Fibroblast of skin of right quadriceps (primary cell): ENCODE data around the gene PICK1.

Experiments used
- DNase-seq: peaks from one replicate; pipeline ENCODE4 v3.0.0-alpha.2; 2013

Gene PICK1

DNA sequence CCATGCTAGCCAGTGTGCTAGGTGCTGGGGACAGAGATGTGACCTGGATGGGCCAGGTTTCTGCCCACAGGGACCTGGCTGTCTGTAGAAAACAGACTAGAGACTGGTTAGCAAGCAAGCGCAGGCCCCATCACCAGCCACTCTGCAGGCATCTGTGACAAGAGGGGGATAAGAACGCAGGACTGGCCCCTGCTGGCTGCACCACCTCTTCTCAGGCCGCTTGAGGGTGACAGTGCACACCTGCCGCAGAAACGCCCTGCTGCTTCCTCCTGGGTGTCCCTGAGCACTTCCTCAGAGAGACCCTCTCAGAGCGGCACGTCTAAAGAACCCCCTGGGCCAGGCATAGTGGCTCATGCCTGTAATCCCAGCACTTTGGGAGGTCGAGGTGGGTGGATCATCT lies 5.9 kb upstream of the PICK1 start:
- DNase-seq: no peak

DNA sequence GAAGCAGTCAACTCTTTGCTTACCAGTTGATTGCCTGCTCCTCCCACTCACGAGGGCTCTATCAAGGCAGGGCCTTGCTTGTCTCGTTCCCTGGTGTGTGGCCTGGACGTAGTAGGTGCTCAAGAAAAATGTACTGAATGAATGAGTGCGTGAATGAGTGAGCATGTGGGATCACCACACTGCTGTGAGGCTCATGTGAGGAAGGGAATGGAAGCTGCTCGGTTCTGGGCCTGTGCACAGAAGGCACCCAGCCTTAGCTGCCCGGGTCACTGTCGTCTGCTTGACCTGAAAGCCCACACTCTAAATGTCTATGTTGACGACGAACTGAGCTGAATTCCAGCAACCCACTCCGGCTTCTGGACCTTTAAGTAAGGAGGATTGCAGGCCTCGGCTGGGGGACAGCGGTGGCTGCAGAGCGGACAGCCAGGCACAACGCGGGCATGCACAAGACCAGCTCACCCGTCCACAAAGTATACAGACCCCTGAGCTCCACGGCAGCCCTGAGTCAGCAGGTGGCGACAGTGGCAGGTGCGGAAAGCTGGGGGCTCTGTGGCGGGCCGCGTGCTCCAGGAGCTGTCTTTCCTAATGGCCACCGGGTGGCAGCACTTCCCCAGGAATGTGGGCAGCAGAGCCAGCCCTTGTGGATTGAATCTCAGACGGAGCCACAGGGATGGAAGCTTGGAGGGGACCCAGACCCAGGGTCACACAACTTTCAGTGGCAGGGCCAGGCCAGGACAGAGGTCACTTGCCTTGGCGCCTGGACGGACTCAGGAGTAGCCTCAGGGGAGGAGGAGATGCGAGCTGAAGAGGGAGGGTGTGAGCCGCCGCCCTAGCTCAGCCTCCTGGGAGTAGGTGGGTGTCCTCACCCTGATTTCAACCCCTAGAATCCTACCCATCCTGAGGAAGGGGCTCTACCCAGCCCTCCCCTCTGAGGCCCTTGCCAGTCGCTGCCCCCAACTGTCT lies 5.0 kb upstream of the PICK1 start:
- peak; percentile 72 for DNase-seq

DNA sequence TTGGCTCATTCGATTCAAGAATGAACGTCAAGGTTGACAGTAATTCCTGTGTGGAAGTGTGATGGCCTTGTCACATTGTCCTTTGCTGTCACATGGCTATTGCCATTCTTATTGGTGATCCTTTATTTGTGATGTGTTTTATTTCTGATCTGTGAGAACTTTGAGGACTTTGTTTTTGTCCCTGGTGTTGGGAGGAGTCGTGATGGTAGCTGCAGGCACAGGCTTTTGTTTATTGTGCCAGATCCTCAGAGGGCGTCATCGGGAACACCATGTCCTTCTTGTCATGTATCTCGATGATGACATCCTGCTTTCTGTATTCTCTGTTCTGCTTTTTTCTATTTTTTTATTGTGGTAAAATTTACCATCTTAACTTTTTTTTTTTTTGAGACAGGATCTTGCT lies 5.6 kb downstream of the PICK1 start:
- DNase-seq: no peak

DNA sequence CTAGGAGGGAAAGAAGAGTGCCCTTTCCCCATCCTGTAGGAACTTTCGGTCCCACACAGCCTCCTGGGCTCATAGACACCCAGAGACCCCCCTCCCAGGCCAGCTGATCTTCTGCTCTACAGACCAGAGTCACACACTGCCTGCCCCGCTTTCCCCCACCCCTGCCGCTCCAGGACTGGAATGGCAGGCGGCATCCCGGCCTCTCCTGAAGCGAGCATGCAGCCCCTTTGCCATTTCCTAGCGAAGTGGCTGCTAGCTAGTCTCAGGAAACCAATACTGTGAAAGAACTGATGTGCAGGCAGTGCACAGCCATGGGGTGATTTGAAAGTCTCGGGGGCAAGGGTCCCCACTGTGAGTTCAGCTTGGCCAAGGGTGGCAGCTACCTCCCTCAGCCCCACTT lies 8.3 kb downstream of the PICK1 start:
- DNase-seq: no peak

DNA sequence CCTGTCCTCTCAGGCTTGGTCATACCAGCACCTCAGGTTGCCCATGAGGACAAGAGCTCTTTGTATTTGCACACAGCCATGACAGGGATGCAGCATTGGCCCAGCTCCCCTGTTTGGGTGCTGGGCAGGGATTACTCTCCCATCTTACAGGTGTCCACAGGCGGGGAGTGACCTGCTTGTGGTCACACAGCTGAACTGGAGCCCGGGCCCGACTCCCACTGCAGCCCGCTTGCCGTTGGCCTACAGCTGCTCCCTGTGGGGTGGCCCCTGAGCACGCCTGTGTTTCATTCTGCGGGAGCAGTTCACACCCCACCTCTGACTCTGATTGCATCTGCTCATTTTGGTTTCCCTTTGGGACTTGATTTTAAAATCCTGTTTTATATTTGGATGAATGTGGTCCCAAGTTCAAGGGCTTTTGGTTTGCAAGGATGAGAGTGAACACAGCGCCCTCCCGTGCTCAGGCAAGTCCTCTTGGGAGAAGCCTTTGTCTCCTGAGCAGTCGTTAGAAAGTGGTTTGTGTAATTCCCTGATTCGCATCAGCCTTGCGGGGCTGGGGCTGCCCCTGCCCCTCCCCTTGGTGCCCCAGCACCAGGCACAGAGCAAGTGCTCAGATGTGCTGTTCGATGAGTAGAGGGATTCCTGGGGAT lies 9.3 kb downstream of the PICK1 start:
- no peak for DNase-seq

DNA sequence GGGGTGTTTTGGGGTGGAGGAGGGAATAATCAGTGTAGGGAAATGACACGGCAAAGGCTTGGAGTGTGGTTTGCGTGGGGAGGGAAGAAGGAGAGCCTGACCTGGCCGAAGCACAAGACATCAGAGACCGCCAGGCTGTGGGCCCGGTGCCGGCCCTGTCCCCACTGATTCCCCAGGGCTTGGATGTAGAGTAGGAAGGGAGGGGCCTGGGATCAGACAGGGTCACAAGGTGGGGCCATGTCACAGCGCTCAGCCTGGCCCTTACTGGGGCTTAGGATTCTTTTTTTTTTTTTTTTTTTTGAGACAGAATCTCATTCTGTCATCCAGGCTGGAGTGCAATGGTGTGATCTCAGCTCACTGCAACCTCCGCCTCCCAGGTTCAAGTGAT lies 9.8 kb downstream of the PICK1 start:
- no peak for DNase-seq

DNA sequence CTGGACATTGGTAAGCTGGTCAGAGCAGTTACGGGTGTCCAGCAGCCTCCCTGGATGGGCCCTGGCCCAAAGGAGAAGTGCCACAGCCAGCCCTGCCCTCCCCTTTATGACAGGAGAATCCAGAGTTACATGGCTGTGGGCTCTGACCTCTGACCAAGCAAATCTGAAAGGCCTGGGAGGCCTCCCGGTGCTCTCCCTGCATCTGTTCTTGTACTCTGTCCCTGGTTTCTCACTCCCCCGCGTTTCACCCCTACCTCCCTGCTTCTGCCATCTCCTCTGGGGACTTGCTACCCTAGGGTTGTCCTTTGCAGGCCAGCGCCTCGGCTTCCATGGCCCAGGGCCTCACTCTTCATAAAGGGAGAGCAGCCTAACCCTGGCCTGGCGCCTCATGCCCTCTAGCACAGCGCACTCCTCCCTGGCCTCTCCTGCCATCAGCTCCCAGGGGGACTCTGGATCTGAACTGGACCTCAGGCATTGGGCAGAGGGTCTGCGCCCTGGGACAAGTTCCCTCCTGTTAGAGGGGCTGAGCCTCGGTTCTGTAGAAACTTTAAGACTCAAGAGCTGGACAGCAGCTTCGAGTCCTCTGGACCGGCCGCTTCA lies 10.7 kb downstream of the PICK1 start:
- no peak for DNase-seq

DNA sequence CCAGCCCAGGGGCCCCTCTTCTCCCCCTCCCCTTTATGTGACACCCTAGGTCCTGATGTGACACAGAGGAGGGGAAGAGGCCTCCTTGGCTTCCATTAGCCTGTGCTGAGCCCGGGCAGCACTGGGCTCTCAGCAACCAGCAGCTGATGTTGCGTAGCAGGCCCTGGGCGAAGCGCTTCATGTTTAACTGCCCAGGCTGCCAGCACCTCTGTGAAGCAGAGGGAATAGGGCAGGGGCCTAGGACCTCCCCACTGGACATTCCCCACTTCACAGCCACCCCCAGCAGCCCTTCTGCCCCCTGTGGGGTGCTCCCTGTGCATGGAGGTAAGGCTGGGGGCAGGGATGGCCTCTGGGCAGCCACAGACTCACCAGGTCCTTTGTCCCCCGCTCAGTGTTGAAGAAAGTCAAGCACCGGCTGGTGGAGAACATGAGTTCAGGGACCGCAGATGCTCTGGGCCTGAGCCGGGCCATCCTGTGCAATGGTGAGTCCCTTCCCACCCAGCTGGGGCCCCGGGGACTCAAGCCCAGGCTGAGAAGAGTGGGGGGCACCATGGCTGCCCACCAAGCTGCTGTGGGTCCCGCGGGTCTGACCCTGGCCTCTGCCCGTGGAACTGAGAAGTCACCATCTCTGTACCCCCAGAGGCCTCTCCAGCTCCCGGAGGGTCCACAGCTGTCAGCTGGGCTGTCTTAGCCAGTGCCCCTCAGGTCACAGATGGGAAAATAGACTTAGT lies 11.6 kb downstream of the PICK1 start:
- DNase-seq: no peak

DNA sequence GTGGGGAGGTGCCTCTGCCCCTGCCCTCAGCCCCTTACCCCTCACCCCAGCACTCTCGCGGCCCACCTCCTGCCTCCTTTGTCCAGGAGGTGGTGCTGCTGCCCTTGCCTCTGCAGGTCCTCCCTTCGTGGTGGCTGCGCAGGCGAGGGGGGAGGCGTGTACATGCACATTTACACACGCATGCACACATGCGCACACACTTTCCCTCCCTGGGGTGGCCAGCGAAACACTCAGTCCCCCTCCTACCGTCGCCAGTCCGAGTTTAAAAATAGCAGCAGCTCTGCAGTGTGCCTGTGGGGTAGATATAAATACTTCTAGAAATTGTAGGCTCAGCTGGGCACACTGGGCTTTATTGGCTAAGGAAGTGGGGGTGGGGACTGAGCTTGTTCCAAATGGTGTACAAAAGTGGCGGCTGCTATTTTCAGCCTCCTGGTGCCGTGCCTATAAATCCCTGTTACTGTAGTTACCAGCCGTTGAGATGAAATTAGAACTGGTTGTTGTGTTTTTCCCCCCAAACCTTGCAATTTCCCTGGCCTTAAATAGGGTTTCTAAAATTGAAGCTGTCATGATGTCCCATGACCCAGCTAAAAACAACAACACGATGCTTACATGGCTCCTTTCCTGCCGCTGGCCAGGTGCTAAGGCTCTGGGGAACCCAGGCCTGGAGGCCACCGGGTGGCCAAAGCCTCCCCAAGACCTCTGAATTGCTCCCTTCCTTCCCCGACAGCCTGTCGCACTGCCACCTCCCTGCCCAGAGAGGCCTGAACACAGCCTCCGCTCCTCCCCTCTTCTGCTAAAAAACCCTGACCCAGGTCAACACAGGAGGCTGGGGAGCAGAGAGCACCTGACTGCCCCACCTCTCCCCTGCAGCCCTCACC lies 12.4 kb downstream of the PICK1 start:
- no peak for DNase-seq

DNA sequence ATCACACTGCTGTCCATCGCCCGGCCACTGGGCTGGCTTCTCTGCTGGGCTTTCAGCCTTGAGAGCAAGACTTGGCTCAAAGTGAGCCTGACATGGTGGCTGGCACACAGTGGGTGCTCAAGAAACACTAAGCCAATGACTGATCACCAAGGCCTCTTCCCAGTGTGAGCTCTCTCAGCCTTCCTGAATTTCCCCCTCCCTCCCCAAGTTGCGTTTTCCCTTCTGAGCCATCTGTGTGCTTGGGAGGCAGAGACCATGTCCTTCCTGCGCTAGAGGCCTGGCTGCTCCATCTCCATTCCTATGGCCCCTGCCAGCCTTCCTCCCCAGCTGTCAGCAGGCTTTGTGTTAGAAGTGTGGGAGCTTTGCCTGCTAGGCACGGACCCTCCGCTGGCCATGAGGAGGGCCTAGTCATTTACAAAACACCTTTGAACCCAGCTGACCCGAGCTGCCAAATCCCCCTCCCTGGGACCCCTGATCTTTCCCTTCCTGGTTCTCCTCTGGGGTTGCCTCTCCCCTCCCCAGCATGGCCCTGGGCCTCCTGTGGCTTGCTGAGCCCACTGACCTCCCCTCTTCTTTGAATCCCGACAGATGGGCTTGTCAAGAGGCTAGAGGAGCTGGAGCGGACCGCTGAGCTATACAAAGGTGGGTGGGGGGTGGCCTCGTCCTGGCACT lies 13.2 kb downstream of the PICK1 start:
- DNase-seq: no peak

DNA sequence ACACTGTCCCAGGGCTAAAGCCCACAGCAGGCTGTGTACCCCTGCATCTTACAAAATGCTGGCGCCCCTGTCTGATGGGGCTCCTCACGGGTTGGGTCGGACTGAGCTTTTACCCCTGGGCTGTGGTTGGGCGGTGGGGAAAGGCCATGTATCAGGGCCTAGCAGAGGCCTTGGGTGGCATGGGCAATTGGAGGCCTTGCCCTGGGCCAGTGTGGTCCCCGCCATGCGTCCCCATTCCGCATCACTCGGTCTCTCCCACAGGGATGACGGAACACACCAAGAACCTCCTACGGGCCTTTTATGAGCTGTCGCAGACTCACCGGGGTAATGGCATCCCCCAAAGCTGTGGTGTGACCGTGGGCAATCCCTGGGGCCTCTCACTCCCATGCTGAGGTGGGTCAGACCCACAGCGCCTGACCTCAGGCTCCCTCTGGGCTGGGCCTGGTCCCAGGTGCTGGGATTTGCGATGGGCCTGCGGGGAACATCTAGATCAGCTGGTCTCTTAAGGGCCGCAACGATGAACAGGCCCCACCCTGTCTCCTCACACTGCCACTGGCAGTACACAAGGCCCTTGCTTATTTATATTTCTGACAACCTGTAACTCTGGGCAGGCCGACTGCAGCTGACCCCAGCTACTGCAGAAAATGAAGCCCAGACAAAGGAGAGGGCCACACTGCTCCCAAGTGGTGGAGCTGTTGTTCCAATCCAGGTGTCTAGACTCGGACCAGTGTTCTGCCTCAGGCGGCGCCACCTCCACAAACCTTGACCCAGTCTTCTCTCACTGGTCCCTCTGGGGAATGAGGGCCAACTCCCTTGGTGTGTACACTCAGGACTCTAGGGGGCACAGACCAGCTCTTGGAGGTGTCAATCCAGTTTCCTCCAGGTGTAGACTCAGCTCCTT lies 14.5 kb downstream of the PICK1 start:
- no peak for DNase-seq

DNA sequence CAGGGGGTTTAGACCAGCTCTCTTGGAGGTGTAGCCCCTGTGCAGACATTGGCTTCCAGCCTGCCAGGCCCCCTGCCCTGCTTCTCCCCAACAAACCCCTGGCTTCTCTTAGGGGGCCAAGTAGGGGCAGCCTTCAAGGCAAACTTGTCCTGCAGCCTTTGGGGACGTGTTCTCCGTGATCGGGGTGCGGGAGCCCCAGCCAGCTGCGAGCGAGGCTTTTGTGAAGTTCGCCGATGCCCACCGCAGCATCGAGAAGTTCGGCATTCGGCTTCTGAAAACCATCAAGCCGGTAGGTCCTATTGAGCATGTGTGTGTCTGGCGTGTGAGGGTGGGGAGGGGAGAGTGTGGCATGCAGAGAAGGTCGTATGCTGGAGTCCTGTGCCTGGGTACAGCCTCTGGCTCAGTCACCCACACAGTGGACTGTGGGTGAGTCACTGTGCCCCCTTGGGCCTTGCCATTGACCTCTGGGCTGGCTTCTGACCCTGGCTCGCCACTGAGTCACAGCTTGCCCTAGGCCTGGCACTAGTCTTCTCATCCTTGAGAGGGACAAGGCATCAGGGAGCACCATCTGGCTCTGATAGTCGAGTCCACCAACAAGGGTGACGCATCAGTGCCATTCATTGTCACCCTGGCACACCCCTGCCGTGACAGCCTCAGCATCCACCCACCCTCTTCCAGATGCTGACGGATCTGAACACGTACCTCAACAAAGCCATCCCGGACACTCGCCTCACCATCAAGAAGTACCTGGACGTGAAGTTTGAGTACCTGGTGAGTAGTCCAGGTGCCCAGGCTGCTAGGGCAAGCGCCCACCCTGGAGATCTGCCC lies 15.3 kb downstream of the PICK1 start:
- no peak for DNase-seq

DNA sequence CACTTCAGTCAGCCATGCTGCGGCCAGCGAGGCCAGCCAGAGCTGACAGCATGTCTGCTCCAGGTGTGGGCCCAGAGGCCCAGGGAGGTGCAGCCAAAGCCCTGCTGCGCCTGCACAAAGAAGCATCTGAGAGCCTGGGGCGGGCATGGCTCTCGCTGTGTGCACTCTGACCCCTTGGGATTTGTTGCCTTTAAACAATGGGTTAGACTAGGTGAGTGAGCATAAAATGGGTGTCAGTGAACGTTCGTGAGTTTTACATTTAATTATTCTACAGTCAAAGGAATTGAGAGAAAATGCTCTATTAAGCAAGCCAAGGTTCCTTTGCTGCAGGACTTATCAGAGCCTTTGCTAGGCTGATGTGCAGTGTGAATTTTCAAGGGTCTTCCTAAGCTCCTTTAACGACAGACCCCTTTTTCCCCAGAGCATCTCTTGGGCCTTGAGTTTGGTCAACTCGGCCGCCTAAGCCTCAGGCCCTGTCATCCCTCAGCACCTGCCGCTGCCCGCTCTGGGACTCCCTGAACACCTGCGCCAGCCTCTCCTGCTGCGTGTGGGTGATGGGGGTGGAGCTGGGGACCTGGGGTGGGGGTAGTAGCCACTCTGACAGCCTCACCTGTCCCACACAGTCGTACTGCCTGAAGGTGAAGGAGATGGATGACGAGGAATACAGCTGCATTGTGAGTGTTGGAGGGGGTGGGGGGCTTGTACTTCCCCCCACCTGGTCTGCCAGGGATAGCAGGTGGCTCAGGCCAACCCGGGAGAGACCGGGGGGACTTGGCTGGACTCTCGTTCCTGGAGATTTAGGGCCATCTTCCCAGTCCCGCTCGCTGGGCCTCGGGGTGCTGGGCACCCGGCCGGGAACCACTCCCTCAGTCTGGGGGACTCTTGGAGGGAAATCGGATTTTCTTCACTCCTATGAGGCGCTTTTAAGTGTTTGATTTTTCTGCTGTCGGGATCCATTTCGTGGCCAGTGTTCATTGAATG lies 16.2 kb downstream of the PICK1 start:
- no peak for DNase-seq

DNA sequence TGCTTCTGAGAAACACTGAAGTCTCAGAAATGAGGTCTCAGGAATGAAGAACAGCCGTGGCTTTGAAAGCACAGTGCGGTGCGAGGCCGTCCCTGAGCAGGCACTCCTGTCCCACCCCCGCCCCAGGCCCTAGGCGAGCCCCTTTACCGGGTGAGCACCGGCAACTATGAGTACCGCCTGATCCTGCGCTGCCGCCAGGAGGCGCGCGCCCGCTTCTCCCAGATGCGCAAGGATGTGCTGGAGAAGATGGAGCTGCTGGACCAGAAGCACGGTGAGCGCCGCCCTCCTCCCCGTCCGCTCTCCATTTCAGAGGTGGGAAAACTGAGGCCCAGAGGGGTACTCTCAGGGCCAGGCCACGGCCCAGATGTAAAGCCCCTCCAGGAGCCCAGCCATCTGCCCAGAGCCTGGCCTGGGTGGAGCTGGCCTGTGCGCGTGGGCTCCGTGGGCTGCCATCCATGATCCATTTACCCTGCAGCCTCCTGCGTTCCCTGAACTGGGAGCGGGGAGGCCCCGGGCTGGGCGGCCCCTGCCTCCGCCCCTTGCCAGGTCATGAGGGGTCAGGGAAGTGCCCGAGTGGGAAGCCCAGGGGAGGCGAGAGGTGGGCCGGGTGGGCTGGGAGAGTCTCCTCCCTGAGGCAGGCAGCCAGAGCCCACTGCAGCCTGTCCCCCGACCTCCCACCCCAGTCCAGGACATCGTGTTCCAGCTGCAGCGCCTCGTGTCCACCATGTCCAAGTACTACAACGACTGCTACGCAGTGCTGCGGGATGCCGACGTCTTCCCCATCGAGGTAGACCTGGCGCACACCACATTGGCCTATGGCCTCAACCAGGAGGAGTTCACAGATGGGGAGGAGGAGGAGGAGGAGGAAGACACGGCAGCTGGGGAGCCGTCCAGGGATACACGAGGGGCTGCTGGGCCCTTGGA lies 17.2 kb downstream of the PICK1 start:
- peak; percentile 43 for DNase-seq

DNA sequence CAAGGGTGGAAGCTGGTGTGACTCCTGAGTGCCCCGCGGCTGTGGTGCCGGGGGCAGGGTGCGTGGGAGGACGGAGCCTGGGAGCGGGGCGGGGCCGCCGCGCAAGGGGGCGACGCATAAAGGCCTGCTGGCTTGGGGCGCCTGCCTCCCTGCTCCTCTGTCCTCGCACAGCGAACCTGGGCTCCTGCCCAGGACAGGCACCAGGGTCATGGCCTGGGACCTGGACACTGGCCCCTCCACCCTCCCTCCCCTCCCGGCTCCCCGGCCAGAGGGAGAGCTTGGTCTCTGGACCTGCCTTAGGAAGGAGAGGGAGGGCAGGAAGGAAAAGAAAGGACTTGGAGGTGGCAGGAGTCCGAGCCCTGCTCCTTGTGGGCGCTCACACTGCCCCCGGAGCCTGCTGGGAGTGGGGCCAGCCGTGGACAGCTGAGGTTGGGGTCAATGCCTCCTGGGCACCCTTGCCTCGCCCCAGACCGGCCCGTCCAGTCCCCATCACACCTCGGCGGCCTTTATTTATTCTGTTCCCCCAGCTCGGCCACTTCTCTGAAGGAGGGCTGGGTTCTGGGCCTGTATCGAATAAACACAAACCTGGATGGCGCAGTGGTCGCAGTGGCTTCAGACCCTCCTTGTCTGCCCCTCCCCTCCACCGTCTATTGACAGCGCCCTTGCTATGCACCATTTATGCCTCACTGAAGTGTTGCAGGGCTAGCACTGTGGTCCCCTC lies 18.1 kb downstream of the PICK1 start:
- DNase-seq: no peak

DNA sequence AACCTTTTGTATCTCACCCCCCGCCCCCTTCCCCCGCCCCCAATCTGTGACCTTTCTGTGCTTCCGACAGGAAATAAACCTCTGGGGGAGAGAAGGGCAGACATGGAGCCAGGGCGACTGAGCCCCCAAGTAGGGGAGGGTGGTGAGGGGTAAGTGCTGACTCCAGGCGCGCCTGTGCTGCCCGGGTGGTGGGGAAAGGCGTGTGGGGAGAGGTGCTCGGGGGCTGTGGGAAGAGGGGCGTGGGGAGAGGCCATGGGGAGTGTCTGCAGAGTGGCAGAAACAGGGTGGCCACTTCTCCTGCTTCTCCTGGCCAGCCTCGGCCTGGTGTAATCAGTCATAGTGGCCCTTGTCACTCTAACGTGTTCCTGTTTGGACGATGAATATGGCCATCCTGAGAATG lies 18.8 kb downstream of the PICK1 start:
- no peak for DNase-seq

DNA sequence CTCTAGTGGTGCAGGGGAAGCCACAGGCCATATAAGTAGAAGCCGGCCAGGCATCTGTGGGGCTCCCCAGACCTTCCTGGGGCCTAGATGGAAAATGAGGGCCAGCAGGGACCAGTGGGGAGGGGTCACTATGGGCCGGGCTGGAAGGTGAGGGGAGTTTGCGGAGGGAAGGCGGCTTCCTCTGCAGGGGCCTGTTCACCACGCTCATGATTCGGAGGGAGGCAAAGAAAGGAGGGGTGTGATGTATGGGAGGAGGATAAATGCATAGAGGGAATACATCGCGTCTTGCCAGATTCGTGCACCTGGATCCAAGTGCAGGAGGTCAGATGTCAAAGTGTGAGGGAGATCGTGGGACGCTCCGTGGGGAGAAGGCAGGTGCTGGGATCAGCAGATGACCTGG lies 19.9 kb downstream of the PICK1 start:
- no peak for DNase-seq
